Stomach (tissue), 9 donors: Measurements from ENCODE around the gene ULBP1. TPM values are rescaled to one million over a fixed set of nuclear protein-coding genes. Genes with fewer than 3 reads are reported as not detected.
"Not testable (repeated sequence)": the region's sequence is repeated elsewhere in the genome, so short reads cannot be mapped to it uniquely, and the experiment has no call there.

ENCODE experiments used
- DNase-seq, 2 donors: peaks; one replicate each; pipeline versions ENCODE4 v3.0.0 to v3.0.0-alpha.2; 2013 to 2019
- H3K27ac ChIP-seq, 5 donors: fragments of 200-600 bp in 4 of 5; sonication (generic) in 4 of 5; one replicate each; pipeline ENCODE4 v1.5.1; 2013 to 2019; ENCODE audit warnings: mild to moderate bottlenecking in 1 of 5, moderate library complexity in 1 of 5
- H3K27me3 ChIP-seq, 3 donors: fragments of 200-600 bp; sonication (generic); one replicate each; pipeline ENCODE4 v1.5.1; 2017 to 2019; ENCODE audit warnings: mixed run types in 1 of 3
- H3K36me3 ChIP-seq, 4 donors: fragments of 200-600 bp; sonication (generic); 1 replicate in 3 of 4; 2 replicates in 1 of 4; pipeline ENCODE4 v1.5.1; 2016 to 2019
- H3K4me1 ChIP-seq, 4 donors: fragments of 200-600 bp; sonication (generic); one replicate each; pipeline ENCODE4 v1.5.1; 2016 to 2019
- H3K4me3 ChIP-seq, 4 donors: fragments of 200-600 bp; sonication (generic) in 3 of 4; one replicate each; pipeline ENCODE4 v1.5.1; 2016 to 2019; ENCODE audit warnings: mild to moderate bottlenecking in 1 of 4
- H3K9me3 ChIP-seq, 4 donors: fragments of 200-600 bp; sonication (generic); one replicate each; pipeline ENCODE4 v1.5.1; 2016 to 2019
- EP300 ChIP-seq: sonication (generic); formaldehyde crosslinking; IDR thresholded peaks from one replicate; pipeline ENCODE4 v1.6.1; 2017; ENCODE audit warnings: antibody characterized with exemption
- POLR2A ChIP-seq, 4 donors: fragments of 450-650 bp; IDR thresholded peaks; one replicate each; pipeline ENCODE4 v1.6.1; 2016; ENCODE audit warnings: antibody characterized with exemption in 4 of 4, control low read depth in 2 of 4, mild to moderate bottlenecking in 1 of 4, moderate library complexity in 1 of 4
- POLR2AphosphoS5 ChIP-seq, 3 donors: sonication (generic); formaldehyde crosslinking; IDR thresholded peaks; one replicate each; pipeline ENCODE4 v1.6.1; 2016; ENCODE audit warnings: antibody characterized with exemption in 3 of 3
- WGBS, 5 donors: extraction: QIAGEN DNeasy Blood & Tissue Kit in 3 of 5; methylation state at CpG; one replicate each; pipeline versions ENCODE4 v1.1.5 to v1.1.7; 2013 to 2018; 5-methylcytosine and 5-hydroxymethylcytosine counted together
- intact Hi-C: fragments of 100-400 bp; cut with DNase I; formaldehyde crosslinking; loops from one replicate; pipeline ENCODE4 v1.15.1; 2023; ENCODE audit warnings: low total_unique reads
- polyA plus RNA-seq, 3 donors: library from polyadenylated mRNA; stranded (reverse); fragments of 200-250 nt; gene quantifications; one replicate each; pipeline ENCODE4 v1.2.3, GENCODE V29; 2013
- total RNA-seq, 5 donors: library from RNA; depleted of rRNA; stranded (reverse); fragments of >200 nt; gene quantifications; one replicate each; pipeline versions ENCODE4 v1.1.0 to v1.2.3, GENCODE V29; 2014 to 2016
- TF ChIP-seq, protein P1 (sequence below), 7 experiments: fragments of 450-650 bp in 4 of 7; fragments of 200-600 bp in 3 of 7; sonication (generic) in 3 of 7; IDR thresholded peaks; one replicate each; pipeline ENCODE4 v1.5.1; 2016 to 2019; ENCODE audit warnings: antibody characterized with exemption in 7 of 7, control low read depth in 2 of 7, mild to moderate bottlenecking in 1 of 7
- donor health status: healthy with polysubstance abuse.
- donor health status: Bipolar disorder and iron deficiency.
- donor health status: healthy.

ULBP1 gene
- total and polyA plus RNA-seq, 8 donors = 0.03 to 1.3 TPM; not detected in 6

DNA sequence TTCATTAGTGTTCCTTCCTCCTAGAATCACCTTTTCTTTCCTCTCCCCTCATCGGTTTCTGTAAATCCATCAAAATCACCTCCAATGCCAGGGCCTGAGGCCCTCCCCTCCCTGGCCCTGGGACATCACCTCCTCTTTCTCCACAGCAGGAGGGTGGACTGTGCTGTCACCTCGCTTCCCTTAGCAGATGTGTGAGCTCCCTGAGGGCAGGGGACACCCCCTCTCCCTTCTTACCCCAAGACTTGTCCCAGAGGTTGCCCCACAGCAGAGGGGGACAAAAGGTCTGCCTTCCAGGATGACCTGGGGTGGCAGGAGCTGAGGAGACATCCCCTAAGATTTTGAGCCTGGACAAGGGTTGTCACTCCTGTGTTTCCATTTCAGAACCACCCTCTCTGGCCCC is 5.9 kb downstream of the ULBP1 start:
- Histone ChIP-seq H3K36me3 (no peaks in the 10 kb centered on the region), H3K4me3 (no peak overlapping the region), H3K27me3 (peaks cover 0 to 91% (median 23%) of the 10 kb centered on the region in 3 donors), H3K9me3 (no peaks in the 10 kb centered on the region), H3K27ac (no peak overlapping the region), H3K4me1 (peaks cover 7 to 10% (median 8%) of the 10 kb centered on the region in 4 donors)
- TF ChIP-seq POLR2A (IDR thresholded peaks at IDR 0.05) (no peak), POLR2AphosphoS5 (IDR thresholded peaks at IDR 0.05) (no peak), EP300 (no peak)
- TF ChIP-seq, protein P1, sequence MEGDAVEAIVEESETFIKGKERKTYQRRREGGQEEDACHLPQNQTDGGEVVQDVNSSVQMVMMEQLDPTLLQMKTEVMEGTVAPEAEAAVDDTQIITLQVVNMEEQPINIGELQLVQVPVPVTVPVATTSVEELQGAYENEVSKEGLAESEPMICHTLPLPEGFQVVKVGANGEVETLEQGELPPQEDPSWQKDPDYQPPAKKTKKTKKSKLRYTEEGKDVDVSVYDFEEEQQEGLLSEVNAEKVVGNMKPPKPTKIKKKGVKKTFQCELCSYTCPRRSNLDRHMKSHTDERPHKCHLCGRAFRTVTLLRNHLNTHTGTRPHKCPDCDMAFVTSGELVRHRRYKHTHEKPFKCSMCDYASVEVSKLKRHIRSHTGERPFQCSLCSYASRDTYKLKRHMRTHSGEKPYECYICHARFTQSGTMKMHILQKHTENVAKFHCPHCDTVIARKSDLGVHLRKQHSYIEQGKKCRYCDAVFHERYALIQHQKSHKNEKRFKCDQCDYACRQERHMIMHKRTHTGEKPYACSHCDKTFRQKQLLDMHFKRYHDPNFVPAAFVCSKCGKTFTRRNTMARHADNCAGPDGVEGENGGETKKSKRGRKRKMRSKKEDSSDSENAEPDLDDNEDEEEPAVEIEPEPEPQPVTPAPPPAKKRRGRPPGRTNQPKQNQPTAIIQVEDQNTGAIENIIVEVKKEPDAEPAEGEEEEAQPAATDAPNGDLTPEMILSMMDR (IDR thresholded peaks at IDR 0.05) = no peak
- intact Hi-C loops = no loop called here
- no peak for DNase-seq
- 62 to 86% (median 69%) methylated on average over 2 of the region's 2 CpGs for WGBS, 5 donors

DNA sequence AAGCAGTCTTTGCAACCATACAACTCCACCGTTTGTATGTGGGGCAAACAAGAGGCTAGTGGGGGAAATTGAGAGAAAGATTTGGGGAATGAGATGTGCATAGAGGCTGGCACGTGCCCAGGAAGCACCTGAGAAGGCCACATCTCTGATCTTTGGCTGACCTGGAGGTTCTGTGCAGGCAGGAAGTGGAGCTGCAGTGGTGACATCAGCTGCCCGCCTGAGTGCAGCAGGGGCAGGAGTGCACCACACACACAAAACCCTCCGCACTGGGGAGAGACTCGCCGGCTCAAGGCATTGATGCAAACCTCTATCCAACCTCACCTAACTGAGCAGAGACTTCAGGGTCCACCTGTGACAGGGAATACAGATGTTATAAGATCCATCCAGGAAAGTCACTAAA is 10.7 kb downstream of the ULBP1 start:
- H3K4me1 ChIP-seq, H3K9me3 ChIP-seq, DNase-seq, H3K36me3 ChIP-seq, H3K27ac ChIP-seq, H3K4me3 ChIP-seq, intact Hi-C loops: not testable (repeated sequence)
- H3K27me3 ChIP-seq = peaks cover 0 to 87% (median 5%) of the 10 kb centered on the region in 3 donors
- WGBS, 5 donors = 47 to 54% (median 49%) methylated on average over 6 of the region's 6 CpGs

DNA sequence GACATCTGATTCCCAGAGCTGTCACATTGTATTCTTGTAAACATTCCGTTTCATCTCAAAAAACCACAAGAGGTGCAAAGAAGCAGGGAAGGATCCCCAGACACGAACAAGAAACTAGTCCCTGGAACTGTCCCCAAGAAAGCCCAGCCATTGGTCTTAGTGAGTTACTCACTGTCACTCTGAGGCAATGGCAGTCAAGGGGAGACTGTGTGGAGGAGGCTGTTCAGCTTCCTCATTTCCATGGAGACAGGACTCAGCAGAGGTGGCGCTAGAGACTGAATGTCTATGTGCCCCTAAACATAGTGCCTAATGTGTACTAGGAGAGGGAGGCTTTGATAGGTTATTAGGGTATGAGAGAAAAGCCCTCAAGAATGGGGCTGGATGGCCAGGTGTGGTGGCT is 11.1 kb downstream of the ULBP1 start:
- no peaks in the 10 kb centered on the region for H3K36me3 ChIP-seq
- 31 to 44% (median 37%) methylated on average over 3 of the region's 3 CpGs for WGBS, 5 donors
- H3K27ac ChIP-seq = no peak overlapping the region
- no peak for DNase-seq
- TF ChIP-seq POLR2A (IDR thresholded peaks at IDR 0.05) (no peak), EP300 (no peak), POLR2AphosphoS5 (IDR thresholded peaks at IDR 0.05) (no peak)
- TF ChIP-seq, protein P1 (IDR thresholded peaks at IDR 0.05) = no peak
- peaks cover 0 to 86% (median 5%) of the 10 kb centered on the region in 3 donors for H3K27me3 ChIP-seq
- intact Hi-C loops = no loop called here
- H3K4me1 ChIP-seq = no peaks in the 10 kb centered on the region
- H3K4me3 ChIP-seq = no peak overlapping the region
- no peaks in the 10 kb centered on the region for H3K9me3 ChIP-seq

DNA sequence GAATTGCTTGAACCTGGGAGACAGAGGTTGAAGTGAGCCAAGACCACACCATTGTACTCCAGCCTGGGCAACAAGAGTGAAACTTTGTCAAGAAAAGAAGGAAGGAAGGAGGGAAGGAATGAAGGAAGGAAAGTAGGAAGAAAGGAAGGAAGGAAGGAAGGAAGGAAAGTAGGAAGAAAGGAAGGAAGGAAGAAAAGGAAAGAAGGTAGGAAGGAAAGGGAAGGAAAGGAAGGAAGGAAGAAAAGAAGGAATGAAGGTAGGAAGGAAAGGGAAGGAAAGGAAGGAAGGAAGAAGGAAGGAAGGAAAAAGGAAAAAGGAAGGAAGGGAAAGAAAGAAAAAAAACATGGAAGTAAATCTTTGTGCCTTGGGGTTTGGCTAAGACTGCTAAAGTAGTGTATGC is 11.7 kb downstream of the ULBP1 start:
- Histone ChIP-seq H3K9me3 (no peaks in the 10 kb centered on the region), H3K27ac (no peak overlapping the region), H3K27me3 (peaks cover 0 to 86% (median 8%) of the 10 kb centered on the region in 3 donors), H3K36me3 (no peaks in the 10 kb centered on the region), H3K4me1 (no peaks in the 10 kb centered on the region), H3K4me3 (no peak overlapping the region)
- TF ChIP-seq POLR2AphosphoS5 (IDR thresholded peaks at IDR 0.05) (no peak), EP300 (no peak), POLR2A (IDR thresholded peaks at IDR 0.05) (no peak)
- TF ChIP-seq, protein P1 (IDR thresholded peaks at IDR 0.05) = no peak
- DNase-seq = no peak
- intact Hi-C loops = no loop called here

DNA sequence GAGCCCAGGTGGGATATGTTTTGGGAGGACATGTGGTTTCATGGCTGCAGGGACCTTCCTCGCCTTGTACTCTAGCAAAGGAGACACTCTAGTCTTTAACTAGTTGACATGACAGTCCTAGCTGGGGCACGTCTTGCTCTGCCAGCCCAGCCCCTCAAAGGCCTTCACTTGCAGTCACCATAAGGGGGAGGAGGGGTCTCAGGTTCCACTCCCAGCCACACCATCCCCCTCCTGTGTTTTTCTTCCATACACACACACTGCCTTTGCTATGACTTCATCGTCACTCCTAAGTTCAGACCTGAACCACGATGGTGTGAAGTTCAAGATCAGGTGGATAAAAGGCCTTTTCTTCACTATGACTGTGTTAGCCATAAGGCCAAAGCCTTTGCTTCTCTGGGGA is 13.5 kb downstream of the ULBP1 start:
- H3K27me3 ChIP-seq = peaks cover 3 to 85% (median 19%) of the 10 kb centered on the region in 3 donors

More for the DNA sequence above, 13.5 kb downstream of the ULBP1 start:
- DNase-seq = no peak
- TF ChIP-seq, protein P1 (IDR thresholded peaks at IDR 0.05) = no peak
- TF ChIP-seq POLR2A (IDR thresholded peaks at IDR 0.05) (no peak), POLR2AphosphoS5 (IDR thresholded peaks at IDR 0.05) (no peak), EP300 (no peak)
- Histone ChIP-seq H3K4me1 (no peaks in the 10 kb centered on the region), H3K27ac (no peak overlapping the region), H3K4me3 (no peak overlapping the region), H3K9me3 (no peaks in the 10 kb centered on the region), H3K36me3 (no peaks in the 10 kb centered on the region)
- intact Hi-C loops = no loop called here
- WGBS, 5 donors = 53 to 84% (median 71%) methylated on average over 3 to 4 of the region's 4 CpGs
